B cell (primary cell): ENCODE measurements around the gene CLEC2A.

Source experiments
- EZH2 ChIP-seq: IDR thresholded peaks from 2 replicates; pipeline ENCODE4 v1.6.1; 2012; ENCODE audit warnings: borderline replicate concordance, low read depth, mild to moderate bottlenecking, moderate library complexity, low read length; ENCODE audit not compliant: insufficient read depth, poor library complexity, severe bottlenecking
- TF ChIP-seq, protein P1 (sequence below): fragments of 200-600 bp; IDR thresholded peaks from one replicate; pipeline ENCODE4 v1.8.0; 2022; ENCODE audit warnings: antibody characterized with exemption, mild to moderate bottlenecking

DNA sequence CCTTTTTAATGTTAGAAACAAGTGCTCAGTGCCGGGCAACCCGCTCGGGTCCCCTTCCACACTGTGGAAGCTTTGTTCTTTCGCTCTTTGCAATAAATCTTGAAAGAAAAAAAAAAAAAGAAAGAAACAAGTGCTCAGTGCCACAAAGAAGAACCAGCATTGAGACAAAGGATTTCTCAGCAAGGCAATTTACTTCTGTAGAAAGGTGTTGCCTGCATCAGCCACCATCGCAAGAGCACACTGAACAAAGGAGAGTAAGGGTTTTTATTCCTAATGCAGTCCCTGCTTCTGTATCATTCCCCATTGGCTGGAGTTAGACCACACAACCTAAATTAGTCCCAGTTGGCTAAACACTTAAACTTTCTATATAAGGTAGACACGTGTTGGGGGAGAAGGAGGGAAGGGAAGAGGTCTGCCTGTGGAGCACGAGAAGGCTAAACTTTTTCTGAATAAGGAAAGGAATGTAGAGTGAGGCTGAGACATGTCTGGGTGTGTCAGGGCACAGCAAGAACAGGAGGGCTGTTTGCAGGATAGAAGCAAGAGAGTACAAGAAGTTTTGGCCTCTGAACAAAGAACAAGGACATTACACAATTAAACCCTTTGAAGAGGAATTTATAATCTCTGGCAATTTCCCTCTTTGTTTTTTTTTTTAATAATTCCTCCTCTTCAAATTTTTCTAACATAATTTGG is 29.5 kb downstream of the CLEC2A start:
- TF ChIP-seq, protein P1, sequence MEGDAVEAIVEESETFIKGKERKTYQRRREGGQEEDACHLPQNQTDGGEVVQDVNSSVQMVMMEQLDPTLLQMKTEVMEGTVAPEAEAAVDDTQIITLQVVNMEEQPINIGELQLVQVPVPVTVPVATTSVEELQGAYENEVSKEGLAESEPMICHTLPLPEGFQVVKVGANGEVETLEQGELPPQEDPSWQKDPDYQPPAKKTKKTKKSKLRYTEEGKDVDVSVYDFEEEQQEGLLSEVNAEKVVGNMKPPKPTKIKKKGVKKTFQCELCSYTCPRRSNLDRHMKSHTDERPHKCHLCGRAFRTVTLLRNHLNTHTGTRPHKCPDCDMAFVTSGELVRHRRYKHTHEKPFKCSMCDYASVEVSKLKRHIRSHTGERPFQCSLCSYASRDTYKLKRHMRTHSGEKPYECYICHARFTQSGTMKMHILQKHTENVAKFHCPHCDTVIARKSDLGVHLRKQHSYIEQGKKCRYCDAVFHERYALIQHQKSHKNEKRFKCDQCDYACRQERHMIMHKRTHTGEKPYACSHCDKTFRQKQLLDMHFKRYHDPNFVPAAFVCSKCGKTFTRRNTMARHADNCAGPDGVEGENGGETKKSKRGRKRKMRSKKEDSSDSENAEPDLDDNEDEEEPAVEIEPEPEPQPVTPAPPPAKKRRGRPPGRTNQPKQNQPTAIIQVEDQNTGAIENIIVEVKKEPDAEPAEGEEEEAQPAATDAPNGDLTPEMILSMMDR = no peak
- TF ChIP-seq EZH2 = no peak
